Measurements from ENCODE around the gene ALK.
A peak's percentile ranks its signal among the peaks of the same experiment; 100 is the strongest.

ALK gene

GRCh38 chr2:29936020-29936419 lies 14.6 kb upstream of the ALK start:
- no peak overlapping the region for H2AK5ac ChIP-seq (ENCODE audit: low read depth, low read length)
- H2AFZ ChIP-seq (ENCODE audit: low read length) = no peak overlapping the region
- H3K14ac ChIP-seq (ENCODE audit: low read length) = no peak overlapping the region
- peaks cover 0 to 9% (median 0%) of the 10 kb centered on the region in 3 experiments for H3K27me3 ChIP-seq (ENCODE audit: control insufficient read depth in 3 of 3, insufficient read depth in 3 of 3, low read depth in 1 of 3, low read length in 3 of 3)
- WGBS, 2 donors (ENCODE audit: extremely low coverage in 2 of 2, insufficient read length in 2 of 2, insufficient replicate concordance in 1 of 2) = no CpG with 5 or more reads among the region's 8 CpGs
- no peak overlapping the region for H3K4me2 ChIP-seq (ENCODE audit: insufficient read depth, low read length, poor library complexity, severe bottlenecking)
- no peaks in the 10 kb centered on the region for H3K36me3 ChIP-seq (replicated peaks in 1 of 2; ENCODE audit: control insufficient read depth in 2 of 2, insufficient read depth in 2 of 2, low read length in 2 of 2)
- H4K91ac ChIP-seq (ENCODE audit: low read depth, low read length, poor library complexity) = no peak overlapping the region
- no peak overlapping the region for H2BK12ac ChIP-seq (ENCODE audit: low read length)
- no peaks in the 10 kb centered on the region for H3K79me1 ChIP-seq (ENCODE audit: low read depth, low read length)
- no peak overlapping the region for H2BK5ac ChIP-seq (ENCODE audit: low read length)
- DNase-seq (ENCODE audit: low spot score) = no peak
- no peak overlapping the region for H3K9ac ChIP-seq (ENCODE audit: low read depth, low read length, poor library complexity)
- H2BK120ac ChIP-seq (ENCODE audit: low read depth, low read length) = no peak overlapping the region
- H3K18ac ChIP-seq (ENCODE audit: low read length) = no peak overlapping the region
- H3K23ac ChIP-seq (ENCODE audit: low read depth, low read length, poor library complexity) = no peak overlapping the region
- no peaks in the 10 kb centered on the region for H3K9me3 ChIP-seq (replicated peaks in 1 of 2; ENCODE audit: control insufficient read depth in 2 of 2, insufficient read depth in 1 of 2, low read depth in 1 of 2, low read length in 2 of 2)
- no peak overlapping the region for H4K8ac ChIP-seq (ENCODE audit: low read depth, low read length)
- peaks cover 1 to 4% of the 10 kb centered on the region in 2 donors for H3K4me1 ChIP-seq (ENCODE audit: control insufficient read depth in 2 of 2, insufficient read depth in 1 of 2, low read depth in 1 of 2, low read length in 2 of 2)
- no peak overlapping the region for H3K4me3 ChIP-seq (ENCODE audit: low read length in 2 of 2)
- H2BK15ac ChIP-seq (ENCODE audit: low read length) = no peak overlapping the region
- H3K4ac ChIP-seq (ENCODE audit: low read length) = no peak overlapping the region
- no peak overlapping the region for H3K27ac ChIP-seq (replicated peaks; ENCODE audit: low read length)

- H3K27me3 ChIP-seq (ENCODE audit: control insufficient read depth in 3 of 3, insufficient read depth in 3 of 3, low read depth in 1 of 3, low read length in 3 of 3) = peaks cover 0 to 22% (median 0%) of the 10 kb centered on the region in 3 experiments
- H2BK120ac ChIP-seq (ENCODE audit: low read depth, low read length) = no peak overlapping the region
- no peak overlapping the region for H3K9ac ChIP-seq (ENCODE audit: low read depth, low read length, poor library complexity)
- no peak overlapping the region for H2BK12ac ChIP-seq (ENCODE audit: low read length)
- no peak overlapping the region for H2BK15ac ChIP-seq (ENCODE audit: low read length)
- no peak overlapping the region for H3K27ac ChIP-seq (replicated peaks; ENCODE audit: low read length)
- no peak overlapping the region for H4K91ac ChIP-seq (ENCODE audit: low read depth, low read length, poor library complexity)
- no peaks in the 10 kb centered on the region for H3K4me1 ChIP-seq (ENCODE audit: control insufficient read depth in 2 of 2, insufficient read depth in 1 of 2, low read depth in 1 of 2, low read length in 2 of 2)
- no peak overlapping the region for H2AFZ ChIP-seq (ENCODE audit: low read length)
- H2AK5ac ChIP-seq (ENCODE audit: low read depth, low read length) = no peak overlapping the region
- H3K4me2 ChIP-seq (ENCODE audit: insufficient read depth, low read length, poor library complexity, severe bottlenecking) = no peak overlapping the region
- WGBS, 2 donors (ENCODE audit: extremely low coverage in 2 of 2, insufficient read length in 2 of 2, insufficient replicate concordance in 1 of 2) = no CpG with 5 or more reads among the region's 1 CpG
- no peak overlapping the region for H3K23ac ChIP-seq (ENCODE audit: low read depth, low read length, poor library complexity)
- no peak overlapping the region for H4K8ac ChIP-seq (ENCODE audit: low read depth, low read length)
- no peaks in the 10 kb centered on the region for H3K36me3 ChIP-seq (replicated peaks in 1 of 2; ENCODE audit: control insufficient read depth in 2 of 2, insufficient read depth in 2 of 2, low read length in 2 of 2)
- H3K14ac ChIP-seq (ENCODE audit: low read length) = no peak overlapping the region
- DNase-seq (ENCODE audit: low spot score) = no peak
- no peak overlapping the region for H3K4me3 ChIP-seq (ENCODE audit: low read length in 2 of 2)
- H3K9me3 ChIP-seq (replicated peaks in 1 of 2; ENCODE audit: control insufficient read depth in 2 of 2, insufficient read depth in 1 of 2, low read depth in 1 of 2, low read length in 2 of 2) = no peaks in the 10 kb centered on the region
- no peak overlapping the region for H2BK5ac ChIP-seq (ENCODE audit: low read length)
- H3K4ac ChIP-seq (ENCODE audit: low read length) = no peak overlapping the region
- H3K18ac ChIP-seq (ENCODE audit: low read length) = no peak overlapping the region
- no peaks in the 10 kb centered on the region for H3K79me1 ChIP-seq (ENCODE audit: low read depth, low read length)
These were observed 10.4 kb upstream of the ALK start for GRCh38 chr2:29931818-29932217.

DNA sequence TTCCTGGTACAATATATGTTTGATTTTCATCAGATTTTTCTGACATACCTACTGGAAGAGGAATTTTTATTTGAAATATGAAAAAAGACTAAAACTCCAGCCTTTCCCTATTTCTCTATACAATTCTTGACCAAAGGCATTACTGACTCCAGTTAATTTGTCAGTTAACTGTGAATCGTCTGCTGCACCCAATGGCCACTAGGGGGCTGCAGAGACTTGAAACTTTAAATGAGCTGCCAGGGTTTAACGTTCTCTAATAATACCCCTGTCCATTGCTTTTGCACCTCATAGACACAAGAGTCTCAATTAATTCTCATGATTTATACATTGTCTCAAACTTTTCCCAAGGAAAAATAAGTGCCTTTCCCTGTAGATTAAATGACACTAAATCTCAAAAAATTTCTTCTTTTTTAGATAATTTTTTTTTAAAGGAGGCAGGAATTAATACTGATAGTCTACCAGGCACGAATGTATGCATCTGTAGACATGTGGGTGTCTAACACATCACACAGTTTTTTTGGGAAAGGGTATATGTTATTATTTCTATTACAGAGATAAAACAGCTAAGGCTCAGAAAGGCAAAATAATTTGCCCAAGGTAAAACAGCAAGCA lies 1.8 kb upstream of the ALK start:
- Histone ChIP-seq H3K79me1 (ENCODE audit: low read depth, low read length) (no peaks in the 10 kb centered on the region), H3K4me2 (ENCODE audit: insufficient read depth, low read length, poor library complexity, severe bottlenecking) (no peak overlapping the region), H3K9ac (ENCODE audit: low read depth, low read length, poor library complexity) (no peak overlapping the region), H3K4me1 (ENCODE audit: control insufficient read depth in 2 of 2, insufficient read depth in 1 of 2, low read depth in 1 of 2, low read length in 2 of 2) (peaks cover 12 to 22% of the 10 kb centered on the region in 2 donors), H3K18ac (ENCODE audit: low read length) (no peak overlapping the region), H3K27ac (replicated peaks; ENCODE audit: low read length) (no peak overlapping the region), H2BK120ac (ENCODE audit: low read depth, low read length) (no peak overlapping the region), H4K8ac (ENCODE audit: low read depth, low read length) (no peak overlapping the region), H3K23ac (ENCODE audit: low read depth, low read length, poor library complexity) (no peak overlapping the region), H3K9me3 (replicated peaks in 1 of 2; ENCODE audit: control insufficient read depth in 2 of 2, insufficient read depth in 1 of 2, low read depth in 1 of 2, low read length in 2 of 2) (no peaks in the 10 kb centered on the region), H2BK5ac (ENCODE audit: low read length) (no peak overlapping the region), H3K27me3 (ENCODE audit: control insufficient read depth in 3 of 3, insufficient read depth in 3 of 3, low read depth in 1 of 3, low read length in 3 of 3) (peaks cover 3 to 24% (median 3%) of the 10 kb centered on the region in 3 experiments), H3K4ac (ENCODE audit: low read length) (no peak overlapping the region), H2AK5ac (ENCODE audit: low read depth, low read length) (no peak overlapping the region), H2BK15ac (ENCODE audit: low read length) (no peak overlapping the region), H2AFZ (ENCODE audit: low read length) (no peak overlapping the region), H3K36me3 (replicated peaks in 1 of 2; ENCODE audit: control insufficient read depth in 2 of 2, insufficient read depth in 2 of 2, low read length in 2 of 2) (no peaks in the 10 kb centered on the region), H2BK12ac (ENCODE audit: low read length) (no peak overlapping the region), H4K91ac (ENCODE audit: low read depth, low read length, poor library complexity) (no peak overlapping the region), H3K4me3 (ENCODE audit: low read length in 2 of 2) (no peak overlapping the region), H3K14ac (ENCODE audit: low read length) (no peak overlapping the region)
- DNase-seq (ENCODE audit: low spot score) = peak; percentile 66
- WGBS, 2 donors (ENCODE audit: extremely low coverage in 2 of 2, insufficient read length in 2 of 2, insufficient replicate concordance in 1 of 2) = no CpG with 5 or more reads among the region's 3 CpGs

GRCh38 chr2:29922605-29923004 lies 1.2 kb upstream of the ALK start:
- peak overlapping the region; percentile 82 for H2AFZ ChIP-seq (ENCODE audit: low read length)
- no peak overlapping the region for H2BK5ac ChIP-seq (ENCODE audit: low read length)
- no peak overlapping the region for H2BK120ac ChIP-seq (ENCODE audit: low read depth, low read length)
- WGBS, 2 donors (ENCODE audit: extremely low coverage in 2 of 2, insufficient read length in 2 of 2, insufficient replicate concordance in 1 of 2) = no CpG with 5 or more reads among the region's 4 CpGs
- no peak overlapping the region for H4K8ac ChIP-seq (ENCODE audit: low read depth, low read length)
- no peak overlapping the region for H3K23ac ChIP-seq (ENCODE audit: low read depth, low read length, poor library complexity)
- H3K9ac ChIP-seq (ENCODE audit: low read depth, low read length, poor library complexity) = no peak overlapping the region
- no peaks in the 10 kb centered on the region for H3K79me1 ChIP-seq (ENCODE audit: low read depth, low read length)
- H3K18ac ChIP-seq (ENCODE audit: low read length) = no peak overlapping the region
- no peak for DNase-seq (ENCODE audit: low spot score)
- H2BK12ac ChIP-seq (ENCODE audit: low read length) = no peak overlapping the region
- H3K14ac ChIP-seq (ENCODE audit: low read length) = no peak overlapping the region
- no peak overlapping the region for H4K91ac ChIP-seq (ENCODE audit: low read depth, low read length, poor library complexity)
- H3K9me3 ChIP-seq (replicated peaks in 1 of 2; ENCODE audit: control insufficient read depth in 2 of 2, insufficient read depth in 1 of 2, low read depth in 1 of 2, low read length in 2 of 2) = no peaks in the 10 kb centered on the region
- no peak overlapping the region for H3K4me2 ChIP-seq (ENCODE audit: insufficient read depth, low read length, poor library complexity, severe bottlenecking)
- H3K4me3 ChIP-seq (ENCODE audit: low read length in 2 of 2) = no peak overlapping the region
- no peak overlapping the region for H2AK5ac ChIP-seq (ENCODE audit: low read depth, low read length)
- no peak overlapping the region for H3K27ac ChIP-seq (replicated peaks; ENCODE audit: low read length)
- no peaks in the 10 kb centered on the region for H3K36me3 ChIP-seq (replicated peaks in 1 of 2; ENCODE audit: control insufficient read depth in 2 of 2, insufficient read depth in 2 of 2, low read length in 2 of 2)
- no peak overlapping the region for H2BK15ac ChIP-seq (ENCODE audit: low read length)
- peaks cover 12 to 27% of the 10 kb centered on the region in 2 donors for H3K4me1 ChIP-seq (ENCODE audit: control insufficient read depth in 2 of 2, insufficient read depth in 1 of 2, low read depth in 1 of 2, low read length in 2 of 2)
- no peak overlapping the region for H3K4ac ChIP-seq (ENCODE audit: low read length)
- H3K27me3 ChIP-seq (ENCODE audit: control insufficient read depth in 3 of 3, insufficient read depth in 3 of 3, low read depth in 1 of 3, low read length in 3 of 3) = peaks cover under 1 to 24% (median 3%) of the 10 kb centered on the region in 3 experiments

Measured in neuronal stem cell (in vitro differentiated cells).